Activated gamma-delta T cell treated with anti-CD3 and anti-CD28 coated beads, Interleukin-2, amount 50 U/mL, for 16 hours (primary cell): ENCODE measurements around the gene NKD2.
"Not testable (repeated sequence)": the region's sequence is repeated elsewhere in the genome, so short reads cannot be mapped to it uniquely, and the experiment has no call there.

ENCODE experiments used
- DNase-seq: peaks from one replicate; pipeline ENCODE4 v3.0.0-alpha.2; 2020; ENCODE audit warnings: low read depth

Gene NKD2

GRCh38 chr5:1013948-1014301 is 5.3 kb downstream of the NKD2 start:
- DNase-seq: no peak

- DNase-seq: no peak
Measured at GRCh38 chr5:1014346-1014745, 5.7 kb downstream of the NKD2 start.

- DNase-seq: no peak
Measured at GRCh38 chr5:1014781-1015221, 6.2 kb downstream of the NKD2 start.

GRCh38 chr5:1015507-1015906 is 6.9 kb downstream of the NKD2 start:
- no peak for DNase-seq

- no peak for DNase-seq
Measured at GRCh38 chr5:1016036-1016435, 7.4 kb downstream of the NKD2 start.

GRCh38 chr5:1016476-1016875 is 7.9 kb downstream of the NKD2 start:
- DNase-seq: no peak

GRCh38 chr5:1017056-1017455 is 8.5 kb downstream of the NKD2 start:
- no peak for DNase-seq

- DNase-seq: no peak
Measured at GRCh38 chr5:1017691-1018455, 9.3 kb downstream of the NKD2 start.

GRCh38 chr5:1018596-1018995 is 10.0 kb downstream of the NKD2 start:
- DNase-seq: no peak

- no peak for DNase-seq
Measured at GRCh38 chr5:1019001-1019905, 10.7 kb downstream of the NKD2 start.

- DNase-seq: no peak
Measured at GRCh38 chr5:1020452-1020961, 11.9 kb downstream of the NKD2 start.

GRCh38 chr5:1021136-1021968 is 12.8 kb downstream of the NKD2 start:
- DNase-seq: no peak

- DNase-seq: not testable (repeated sequence)
Measured at GRCh38 chr5:1021969-1022336, 13.4 kb downstream of the NKD2 start.

GRCh38 chr5:1026700-1027621 is 18.4 kb downstream of the NKD2 start:
- DNase-seq: no peak

- DNase-seq: no peak
Measured at GRCh38 chr5:1027631-1028441, 19.2 kb downstream of the NKD2 start.

GRCh38 chr5:1028481-1029281 is 20.1 kb downstream of the NKD2 start:
- no peak for DNase-seq

- no peak for DNase-seq
Measured at GRCh38 chr5:1029282-1029944, 20.8 kb downstream of the NKD2 start.

- DNase-seq: no peak
Measured at GRCh38 chr5:1029945-1030625, 21.5 kb downstream of the NKD2 start.
